Lung (tissue), 12 donors: ENCODE results near the gene PKM. TPM values are rescaled to one million over a fixed set of nuclear protein-coding genes. Genes with fewer than 3 reads are reported as not detected.

Experiments
- ATAC-seq: fragments of 200-7000 bp; cut with Tn5 transposase; one replicate; pipeline ENCODE4 v1.9.1; 2020; ENCODE audit warnings: moderate number of reproducible peaks; ENCODE audit not compliant: insufficient read depth, low FRiP score
- DNase-seq, 3 donors: peaks; one replicate each; pipeline ENCODE4 v3.0.0-alpha.2; 2013 to 2017
- H3K27ac ChIP-seq, 2 donors: one replicate each; pipeline ENCODE4 v1.5.1; 2013; ENCODE audit warnings: mild to moderate bottlenecking in 2 of 2, moderate library complexity in 2 of 2, control low read depth in 1 of 2, inconsistent platforms in 1 of 2, low read depth in 1 of 2, low read length in 1 of 2
- H3K27me3 ChIP-seq, 3 donors: one replicate each; pipeline ENCODE4 v1.5.1; 2013; ENCODE audit warnings: low read length in 2 of 3; ENCODE audit not compliant: control insufficient read depth in 3 of 3, insufficient read depth in 3 of 3
- H3K36me3 ChIP-seq, 4 donors: one replicate each; pipeline ENCODE4 v1.5.1; 2013; ENCODE audit warnings: low read length in 4 of 4, mild to moderate bottlenecking in 1 of 4, moderate library complexity in 1 of 4; ENCODE audit not compliant: control insufficient read depth in 4 of 4, insufficient read depth in 4 of 4
- H3K4me1 ChIP-seq, 5 donors: one replicate each; pipeline ENCODE4 v1.5.1; 2013; ENCODE audit warnings: low read length in 5 of 5, mild to moderate bottlenecking in 2 of 5, moderate library complexity in 1 of 5; ENCODE audit not compliant: control insufficient read depth in 5 of 5, insufficient read depth in 5 of 5
- H3K4me3 ChIP-seq: one replicate; pipeline ENCODE4 v1.5.1; 2013; ENCODE audit warnings: mild to moderate bottlenecking, control low read depth, moderate library complexity
- H3K9ac ChIP-seq, 2 donors: one replicate each; pipeline ENCODE4 v1.5.1; 2013; ENCODE audit warnings: low read length in 2 of 2, control low read depth in 1 of 2; ENCODE audit not compliant: insufficient read depth in 1 of 2
- H3K9me3 ChIP-seq, 4 donors: one replicate each; pipeline ENCODE4 v1.5.1; 2013; ENCODE audit warnings: low read length in 3 of 4, mild to moderate bottlenecking in 1 of 4, moderate library complexity in 1 of 4; ENCODE audit not compliant: control insufficient read depth in 4 of 4, insufficient read depth in 3 of 4
- CTCF ChIP-seq: IDR thresholded peaks from 2 replicates; pipeline ENCODE4 v1.5.1; 2012; ENCODE audit warnings: mild to moderate bottlenecking; ENCODE audit errors: control extremely low read depth, extremely low read depth
- WGBS, 2 donors: extraction: QIAGEN DNeasy Blood & Tissue Kit; methylation state at CpG; one replicate each; pipeline ENCODE4 v1.1.7; 2013; 5-methylcytosine and 5-hydroxymethylcytosine counted together
- polyA plus RNA-seq, 2 donors: library from polyadenylated mRNA; stranded (reverse); fragments of 200-250 nt; gene quantifications; one replicate each; pipeline ENCODE4 v1.2.1, GENCODE V29; 2013
- total RNA-seq, 2 donors: library from RNA; depleted of rRNA in 1 of 2; stranded (reverse); fragments of >200 nt in 1 of 2; gene quantifications; one replicate each; pipeline ENCODE4 v1.2.1, GENCODE V29; 2014 to 2021
- donor health status: control.
- donor health status: control.
- donor health status: Bipolar disorder and iron deficiency.
- donor health status: healthy.
- donor health status: DM: yes; HTN: yes; CAD: no.

Gene PKM
- total and polyA plus RNA-seq, 4 donors: 235 to 867 (median 504) TPM

GRCh38 chr15:72193836-72194396 lies 37.1 kb downstream of the PKM start:
- Histone ChIP-seq H3K27ac (no peak overlapping the region), H3K9ac (no peak overlapping the region), H3K4me3 (no peak overlapping the region), H3K4me1 (no peaks in the 10 kb centered on the region), H3K36me3 (peaks cover under 1 to 6% (median 3%) of the 10 kb centered on the region in 4 donors), H3K27me3 (peaks cover 0 to 4% (median 3%) of the 10 kb centered on the region in 3 donors), H3K9me3 (no peaks in the 10 kb centered on the region)
- TF ChIP-seq CTCF: no peak
- DNase-seq (no peak), ATAC-seq (no peak)
- 86 to 88% methylated on average over 8 of the region's 8 CpGs for WGBS, 2 donors

GRCh38 chr15:72192416-72192815 lies 38.6 kb downstream of the PKM start:
- DNase-seq (no peak), ATAC-seq (no peak)

GRCh38 chr15:72189250-72189902 lies 41.6 kb downstream of the PKM start:
- no peaks in the 10 kb centered on the region for H3K36me3 ChIP-seq
- ATAC-seq: no peak
- no peak overlapping the region for H3K27ac ChIP-seq
- no peaks in the 10 kb centered on the region for H3K9me3 ChIP-seq
- no peak for DNase-seq
- H3K4me3 ChIP-seq: no peak overlapping the region
- H3K9ac ChIP-seq: no peak overlapping the region
- 93 to 94% methylated on average over 2 of the region's 2 CpGs for WGBS, 2 donors
- TF ChIP-seq CTCF: no peak
- peaks cover 0 to 2% (median 0%) of the 10 kb centered on the region in 5 donors for H3K4me1 ChIP-seq
- H3K27me3 ChIP-seq: peaks cover 0 to 12% (median 6%) of the 10 kb centered on the region in 3 donors

More at GRCh38 chr15:72192416-72192815, 38.6 kb downstream of the PKM start:
- Histone ChIP-seq H3K9ac (no peak overlapping the region), H3K36me3 (no peaks in the 10 kb centered on the region), H3K9me3 (no peaks in the 10 kb centered on the region), H3K27me3 (peaks cover 0 to 3% (median 0%) of the 10 kb centered on the region in 3 donors), H3K4me1 (peaks cover 0 to under 1% (median 0%) of the 10 kb centered on the region in 5 donors), H3K4me3 (no peak overlapping the region), H3K27ac (no peak overlapping the region)
- TF ChIP-seq CTCF: no peak
- WGBS, 2 donors: 79 to 80% methylated on average over 3 of the region's 3 CpGs
